ENCODE data around the gene NEDD4. TPM values are rescaled to one million over a fixed set of nuclear protein-coding genes. Genes with fewer than 3 reads are reported as not detected.
A peak's percentile ranks its signal among the peaks of the same experiment; 100 is the strongest.

The NEDD4 gene
- total and polyA plus RNA-seq, 2 of the 4 experiments (the other 2 are of a cell fraction) = 27.4 to 80.7 TPM

GRCh38 chr15:55900019-55900418 lies 93.4 kb downstream of the NEDD4 start:
- no TSS peak for BruUV-seq (replicated peaks)
- Histone ChIP-seq H2BK20ac (ENCODE audit: low read depth, low read length) (0 out of 2 replicates have a peak overlapping the region, but pooled peaks have one; percentile 15), H3K14ac (replicated peaks; ENCODE audit: low read depth, low read length) (no peak overlapping the region), H2AK5ac (ENCODE audit: low read depth, low read length) (no peak overlapping the region), H3K9ac (ENCODE audit: low read depth, low read length) (no peak overlapping the region), H4K8ac (ENCODE audit: low read depth in 2 of 2, low read length in 2 of 2) (peak overlapping the region in 1 of 2 experiments; percentile 24; a peak in 1 of 4 replicates), H3K4me1 (ENCODE audit: control insufficient read depth, insufficient read depth, low read length) (peaks cover 12% of the 10 kb centered on the region), H3K4ac (ENCODE audit: low read depth, low read length) (no peak overlapping the region), H4K5ac (ENCODE audit: low read depth, low read length) (0 out of 2 replicates have a peak overlapping the region, but pooled peaks have one; percentile 4), H3K18ac (ENCODE audit: low read depth, low read length) (no peak overlapping the region), H2BK120ac (ENCODE audit: low read depth, low read length) (peak overlapping the region; percentile 23; the same call in 1 of the 2 replicates), H2BK15ac (ENCODE audit: low read depth, low read length) (peak overlapping the region; percentile 51; the same call in 1 of the 3 replicates), H3K27ac (ENCODE audit: insufficient read depth, low read length) (no peak overlapping the region), H4K20me1 (ENCODE audit: insufficient read depth, low read length) (0 out of 2 replicates have a peak, but pooled peaks cover 3% of the 10 kb centered on the region), H2AFZ (replicated peaks; ENCODE audit: low read length, poor library complexity) (no peak overlapping the region), H3K79me1 (ENCODE audit: low read depth in 1 of 2, low read length in 2 of 2) (peaks cover 28 to 51% of the 10 kb centered on the region in 2 experiments), H3K4me3 (ENCODE audit: insufficient read depth, low read depth, low read length) (no peak overlapping the region), H3K9me3 (ENCODE audit: control insufficient read depth, insufficient read depth, low read length) (no peaks in the 10 kb centered on the region), H3K56ac (ENCODE audit: extremely low read depth, insufficient read depth, low read length) (no peak overlapping the region), H2AK9ac (replicated peaks; ENCODE audit: low read depth, low read length, poor library complexity) (no peak overlapping the region), H3K36me3 (ENCODE audit: control insufficient read depth, insufficient read depth, low read length) (no peaks in the 10 kb centered on the region), H4K91ac (ENCODE audit: insufficient read depth, low read depth, low read length) (no peak overlapping the region; the same call in 1 of the 2 replicates), H3K9me1 (ENCODE audit: insufficient read depth, low read length) (peaks cover 6% of the 10 kb centered on the region), H2BK5ac (ENCODE audit: low read depth, low read length, poor library complexity, severe bottlenecking) (no peak overlapping the region), H3K27me3 (ENCODE audit: control insufficient read depth, insufficient read depth, low read length) (no peaks in the 10 kb centered on the region), H3K4me2 (ENCODE audit: low read depth, low read length) (no peak overlapping the region), H3K23ac (ENCODE audit: low read depth, low read length) (peak overlapping the region; percentile 40; the same call in 1 of the 2 replicates)
- 75% methylated on average over 2 of the region's 3 CpGs; no CpG with 5 or more reads in 1 of the 2 experiments for WGBS, 2 experiments (ENCODE audit: extremely low coverage in 2 of 2, insufficient read length in 1 of 2)
- dilution Hi-C loops (cut with HindIII; ENCODE audit: low sequenced_read_pairs, unreplicated experiment) = no loop called here
- POLR2A ChIA-PET (ENCODE audit: unreplicated experiment) = no interaction called here
- ATAC-seq (ENCODE audit: low read depth) (no peak), DNase-seq (no peak)
- in situ Hi-C loops (cut with MboI; ENCODE audit: low sequenced_read_pairs) = no loop called here
- intact Hi-C loops (cut with micrococcal nuclease) = no loop called here
- CTCF ChIA-PET = interaction anchor here (0.7 to 1.5 kb wide), 2 partner anchors 17 to 239 kb away, joined by 6 read pairs; no protein-coding TSS in a partner anchor
- no peak for TF ChIP-seq FOS (IDR thresholded peaks at IDR 0.05; ENCODE audit: low read depth, low read length)
- TF ChIP-seq SMC3 (IDR thresholded peaks at IDR 0.05; ENCODE audit: low read depth, low read length) = no peak
- TF ChIP-seq MAZ (IDR thresholded peaks at IDR 0.05; ENCODE audit: borderline replicate concordance, low read depth, low read length) = no peak
- TF ChIP-seq ELK1 (IDR thresholded peaks at IDR 0.05; ENCODE audit: borderline replicate concordance, low read depth, low read length) = no peak
- no peak for TF ChIP-seq POLR2A (IDR thresholded peaks at IDR 0.05; ENCODE audit: low read depth, low read length)
- no peak for TF ChIP-seq CTCF (conservative IDR thresholded peaks at IDR 0.05; ENCODE audit: low read depth, low read length)
- TF ChIP-seq MXI1 (IDR thresholded peaks at IDR 0.05; ENCODE audit: borderline replicate concordance, low read depth, low read length) = no peak
- no peak for TF ChIP-seq USF2 (IDR thresholded peaks at IDR 0.05; ENCODE audit: low read depth, low read length)
- TF ChIP-seq BHLHE40 (IDR thresholded peaks at IDR 0.05; ENCODE audit: low read depth, low read length) = no peak
- no peak for TF ChIP-seq RAD21 (IDR thresholded peaks at IDR 0.05; ENCODE audit: low read length)
- no peak for TF ChIP-seq MAFK (IDR thresholded peaks at IDR 0.05; ENCODE audit: low read depth, low read length)
- no peak for TF ChIP-seq CEBPB (IDR thresholded peaks at IDR 0.05; ENCODE audit: low read depth, low read length)
- TF ChIP-seq RFX5 (IDR thresholded peaks at IDR 0.05; ENCODE audit: low read depth, low read length) = no peak

Data from IMR-90 (cell line).